ENCODE measurements around the gene KRT31.

Gene KRT31

GRCh38 chr17:41419716-41420115 lies 22.3 kb upstream of the KRT31 start:
- DNase-seq (ENCODE audit: low spot score) = no peak
- TF ChIP-seq, protein P1, sequence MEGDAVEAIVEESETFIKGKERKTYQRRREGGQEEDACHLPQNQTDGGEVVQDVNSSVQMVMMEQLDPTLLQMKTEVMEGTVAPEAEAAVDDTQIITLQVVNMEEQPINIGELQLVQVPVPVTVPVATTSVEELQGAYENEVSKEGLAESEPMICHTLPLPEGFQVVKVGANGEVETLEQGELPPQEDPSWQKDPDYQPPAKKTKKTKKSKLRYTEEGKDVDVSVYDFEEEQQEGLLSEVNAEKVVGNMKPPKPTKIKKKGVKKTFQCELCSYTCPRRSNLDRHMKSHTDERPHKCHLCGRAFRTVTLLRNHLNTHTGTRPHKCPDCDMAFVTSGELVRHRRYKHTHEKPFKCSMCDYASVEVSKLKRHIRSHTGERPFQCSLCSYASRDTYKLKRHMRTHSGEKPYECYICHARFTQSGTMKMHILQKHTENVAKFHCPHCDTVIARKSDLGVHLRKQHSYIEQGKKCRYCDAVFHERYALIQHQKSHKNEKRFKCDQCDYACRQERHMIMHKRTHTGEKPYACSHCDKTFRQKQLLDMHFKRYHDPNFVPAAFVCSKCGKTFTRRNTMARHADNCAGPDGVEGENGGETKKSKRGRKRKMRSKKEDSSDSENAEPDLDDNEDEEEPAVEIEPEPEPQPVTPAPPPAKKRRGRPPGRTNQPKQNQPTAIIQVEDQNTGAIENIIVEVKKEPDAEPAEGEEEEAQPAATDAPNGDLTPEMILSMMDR (IDR thresholded peaks at IDR 0.05; ENCODE audit: borderline replicate concordance, control extremely low read depth, extremely low read depth, insufficient read depth, missing control alignments) = no peak

DNA sequence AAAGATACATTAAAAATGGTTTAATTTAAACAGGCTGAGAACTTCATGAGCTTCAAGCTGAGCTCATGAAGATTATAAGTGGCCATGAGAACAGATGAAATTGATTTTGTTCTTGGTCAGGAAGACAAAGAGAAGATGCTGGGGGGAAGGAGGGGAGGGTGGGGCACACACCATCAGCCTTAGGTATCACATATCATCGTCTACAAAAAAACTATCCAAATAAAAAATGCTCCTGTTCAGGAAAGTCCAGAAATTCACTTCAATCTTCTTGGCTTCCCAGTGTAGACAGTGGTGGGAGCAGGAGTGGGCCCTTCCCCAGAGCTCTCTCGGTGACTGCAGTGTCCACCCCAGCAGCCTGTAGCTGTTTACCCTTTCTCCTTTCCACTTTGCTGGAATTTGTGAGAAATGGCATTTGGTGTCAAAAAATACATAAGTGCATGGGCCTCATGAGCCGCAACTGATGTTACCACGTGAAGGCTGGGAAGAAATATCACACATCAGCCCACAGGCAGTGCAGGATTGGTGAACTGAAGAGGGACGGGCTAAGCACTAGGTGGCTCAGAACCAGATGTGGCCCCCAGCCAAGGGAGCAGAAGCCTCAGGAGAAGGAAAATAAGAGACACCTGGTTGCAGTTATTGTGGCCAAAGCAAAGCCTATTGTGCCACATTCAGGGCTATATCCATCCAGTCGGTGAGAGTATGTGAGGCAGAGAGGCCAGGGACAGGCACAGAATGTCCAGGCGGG lies 20.9 kb upstream of the KRT31 start:
- TF ChIP-seq, protein P1 (IDR thresholded peaks at IDR 0.05; ENCODE audit: borderline replicate concordance, control extremely low read depth, extremely low read depth, insufficient read depth, missing control alignments) = no peak
- in situ Hi-C loops (cut with MboI; ENCODE audit: low sequenced_read_pairs, unreplicated experiment) = no loop called here
- no peak for DNase-seq (ENCODE audit: low spot score)

More at GRCh38 chr17:41419716-41420115, 22.3 kb upstream of the KRT31 start:
- in situ Hi-C loops (cut with MboI; ENCODE audit: low sequenced_read_pairs, unreplicated experiment) = no loop called here

- peak; percentile 41 for DNase-seq (ENCODE audit: low spot score)
- in situ Hi-C loops (cut with MboI; ENCODE audit: low sequenced_read_pairs, unreplicated experiment) = no loop called here
- TF ChIP-seq, protein P1 (IDR thresholded peaks at IDR 0.05; ENCODE audit: borderline replicate concordance, control extremely low read depth, extremely low read depth, insufficient read depth, missing control alignments) = peak; percentile 12
Measured at GRCh38 chr17:41417576-41418015, 20.2 kb upstream of the KRT31 start.

DNA sequence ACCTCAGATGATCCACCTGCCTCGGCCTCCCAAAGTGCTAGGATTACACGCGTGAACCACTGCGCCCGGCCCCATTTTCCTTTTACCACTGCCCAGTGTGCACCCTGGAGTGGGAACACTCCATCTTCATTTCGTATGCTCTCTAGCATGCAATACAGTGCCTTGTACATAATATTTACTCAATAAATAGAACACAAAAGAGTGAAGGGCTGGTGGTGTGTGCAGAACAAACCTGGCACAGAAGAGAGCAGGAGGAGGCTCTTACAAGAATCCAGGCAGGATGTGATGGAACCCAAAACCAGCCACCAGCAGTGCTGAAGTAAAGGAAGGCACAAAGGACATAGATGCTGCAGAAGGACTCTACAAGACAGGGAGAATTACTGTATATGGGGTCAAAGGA lies 19.7 kb upstream of the KRT31 start:
- TF ChIP-seq, protein P1 (IDR thresholded peaks at IDR 0.05; ENCODE audit: borderline replicate concordance, control extremely low read depth, extremely low read depth, insufficient read depth, missing control alignments) = no peak

GRCh38 chr17:41416479-41416878 lies 19.1 kb upstream of the KRT31 start:
- TF ChIP-seq, protein P1 (IDR thresholded peaks at IDR 0.05; ENCODE audit: borderline replicate concordance, control extremely low read depth, extremely low read depth, insufficient read depth, missing control alignments) = no peak
- in situ Hi-C loops (cut with MboI; ENCODE audit: low sequenced_read_pairs, unreplicated experiment) = no loop called here
- no peak for DNase-seq (ENCODE audit: low spot score)

More for the DNA sequence above, 19.7 kb upstream of the KRT31 start:
- in situ Hi-C loops (cut with MboI; ENCODE audit: low sequenced_read_pairs, unreplicated experiment) = no loop called here
- DNase-seq (ENCODE audit: low spot score) = no peak

DNA sequence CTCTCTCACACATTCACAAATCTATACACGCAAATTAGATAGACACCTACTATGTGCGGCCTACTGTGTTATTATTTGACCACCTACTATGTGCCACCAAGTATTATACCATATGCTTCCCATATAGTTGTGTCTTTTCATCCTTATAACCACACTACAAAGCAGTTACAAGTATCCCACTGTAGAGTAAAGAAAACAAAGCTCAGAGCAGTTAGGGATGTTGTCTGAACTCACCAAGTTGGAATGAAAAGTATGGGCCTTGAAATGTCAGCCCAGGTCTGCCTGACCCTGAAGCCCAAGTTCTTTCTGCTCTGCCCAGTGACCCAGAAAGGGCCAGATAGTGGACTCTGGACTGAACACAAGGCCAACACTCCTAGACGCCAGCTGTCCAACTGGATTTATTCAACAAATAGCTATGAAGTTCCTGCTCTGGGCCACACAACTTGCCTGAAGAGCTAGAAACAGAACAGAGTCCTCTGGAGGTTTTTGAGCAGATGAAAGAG lies 18.5 kb upstream of the KRT31 start:
- in situ Hi-C loops (cut with MboI; ENCODE audit: low sequenced_read_pairs, unreplicated experiment) = no loop called here
- DNase-seq (ENCODE audit: low spot score) = no peak
- TF ChIP-seq, protein P1 (IDR thresholded peaks at IDR 0.05; ENCODE audit: borderline replicate concordance, control extremely low read depth, extremely low read depth, insufficient read depth, missing control alignments) = no peak
